ENCODE data around the gene TAMALIN.
"Not testable (repeated sequence)": the region's sequence is repeated elsewhere in the genome, so short reads cannot be mapped to it uniquely, and the experiment has no call there.

The TAMALIN gene

DNA sequence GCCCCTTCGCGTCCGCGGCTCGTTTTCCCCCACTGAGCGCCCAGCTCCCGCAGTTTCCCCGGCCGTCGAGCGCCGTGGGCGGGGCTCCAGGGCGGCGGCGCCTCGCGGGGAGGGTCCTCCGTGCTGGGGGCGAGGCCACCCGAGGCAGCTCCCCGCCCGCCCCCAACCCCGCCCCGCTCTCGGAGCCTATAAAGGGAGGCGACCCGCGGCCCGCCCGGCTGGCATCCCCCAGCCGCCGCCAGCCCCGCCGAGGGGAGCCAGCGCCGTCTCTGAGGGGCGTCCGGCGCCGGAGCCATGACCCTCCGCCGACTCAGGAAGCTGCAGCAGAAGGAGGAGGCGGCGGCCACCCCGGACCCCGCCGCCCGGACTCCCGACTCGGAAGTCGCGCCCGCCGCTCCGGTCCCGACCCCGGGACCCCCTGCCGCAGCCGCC, at the start of gene TAMALIN:
Gene TAMALIN (plus strand): TSS at position 221 of the 432 bp plus-strand sequence. CDS start 74 bp downstream, at position 295.
- DNase-seq (ENCODE audit: low spot score), result peak; percentile 85

DNA sequence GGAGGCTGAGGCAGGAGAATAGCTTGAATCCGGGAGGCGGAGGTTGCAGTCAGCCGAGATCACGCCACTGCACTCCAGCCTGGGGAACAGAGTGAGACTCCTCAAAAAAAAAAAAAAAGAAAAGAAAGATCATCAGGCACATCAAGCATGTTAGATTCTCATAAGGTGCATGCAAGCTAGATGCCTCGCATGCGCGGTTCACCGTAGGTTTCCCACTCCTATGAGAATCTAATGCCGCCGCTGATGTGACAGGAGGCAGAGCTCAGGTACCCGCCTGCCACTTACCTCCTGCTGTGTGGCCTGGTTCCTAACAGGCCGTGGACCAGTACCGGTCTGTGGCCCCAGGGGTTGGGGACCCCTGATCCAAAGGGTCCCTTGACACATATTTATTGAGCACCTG, 48.2 kb upstream of the TAMALIN start:
- DNase-seq (ENCODE audit: low spot score), result no peak

DNA sequence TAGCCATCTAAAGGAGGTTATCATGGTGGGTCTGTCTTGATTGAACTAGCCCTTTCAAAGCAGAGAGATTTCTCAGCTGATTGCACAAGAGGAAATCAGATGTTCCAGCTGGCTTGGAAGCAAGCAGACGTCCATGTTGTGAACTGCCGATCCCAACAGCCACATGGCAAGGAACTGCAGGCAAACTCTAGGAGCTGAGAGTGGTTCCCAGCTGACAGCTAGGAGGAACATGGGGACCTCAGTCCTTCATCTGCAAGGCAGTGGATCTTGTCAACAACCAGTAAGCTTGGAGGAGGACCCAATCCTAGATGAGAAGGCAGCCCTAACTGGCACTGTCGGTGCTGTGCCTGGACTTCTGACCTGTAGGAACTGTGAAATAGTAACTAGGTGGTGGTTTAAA, 47.5 kb upstream of the TAMALIN start:
- no peak for DNase-seq (ENCODE audit: low spot score)

DNA sequence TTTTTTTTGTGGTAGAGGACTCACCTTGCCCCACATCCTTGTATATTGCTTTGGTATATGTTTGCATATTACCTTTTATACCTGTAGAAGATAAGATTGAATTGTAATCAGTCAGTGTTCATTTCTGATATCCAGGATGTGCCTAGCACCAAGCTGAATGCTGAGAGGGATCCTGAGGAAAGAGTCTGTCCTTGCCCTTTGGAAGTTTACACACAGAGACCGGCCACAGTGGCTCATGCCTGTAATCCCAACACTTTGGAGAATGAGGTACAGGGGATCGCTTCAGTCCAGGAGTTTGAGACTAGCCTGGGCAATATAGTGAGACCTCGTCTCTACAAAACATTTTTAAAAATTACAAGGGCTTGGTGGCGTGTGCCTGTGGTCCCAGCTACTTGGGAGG, 46.8 kb upstream of the TAMALIN start:
- no peak for DNase-seq (ENCODE audit: low spot score)

DNA sequence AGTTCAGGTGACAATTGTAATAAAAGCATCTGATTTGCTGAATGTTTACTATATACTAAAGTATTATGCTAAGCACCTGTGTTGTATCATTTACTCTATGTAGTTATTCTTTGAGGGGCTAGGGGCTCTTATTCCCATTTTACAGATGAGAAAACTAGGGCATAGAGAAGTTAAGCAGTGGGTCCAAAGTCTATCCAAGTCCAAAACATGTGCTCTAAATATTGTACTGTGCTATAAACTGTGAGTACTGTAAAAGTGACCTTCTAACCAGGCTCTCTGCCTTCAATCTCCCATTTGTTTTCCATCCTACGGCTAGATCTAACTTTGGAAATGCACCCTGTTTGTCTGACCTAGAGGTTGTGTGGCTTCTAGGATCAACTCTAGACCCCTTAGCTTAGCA, 46.3 kb upstream of the TAMALIN start:
- DNase-seq (ENCODE audit: low spot score), result no peak

DNA sequence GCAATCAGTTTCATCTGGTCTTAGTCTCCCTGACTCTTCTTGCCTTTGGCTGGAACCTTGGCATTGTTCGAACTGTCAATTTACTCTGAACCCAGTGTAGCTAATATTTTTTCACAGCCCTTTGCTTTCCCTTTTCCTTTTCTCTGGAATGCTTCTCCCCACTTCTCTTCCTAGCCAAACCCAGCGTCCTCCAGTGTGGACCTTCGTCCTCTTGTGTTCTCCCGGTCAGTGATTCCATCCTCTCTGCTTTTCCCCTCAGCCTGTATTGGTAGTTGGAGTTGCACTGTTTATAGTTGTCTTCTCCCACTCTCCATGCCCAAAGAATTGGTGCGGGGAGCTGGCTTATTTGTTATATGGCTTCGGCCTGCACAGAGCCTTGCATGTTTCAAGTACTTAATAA, 45.9 kb upstream of the TAMALIN start:
- no peak for DNase-seq (ENCODE audit: low spot score)

DNA sequence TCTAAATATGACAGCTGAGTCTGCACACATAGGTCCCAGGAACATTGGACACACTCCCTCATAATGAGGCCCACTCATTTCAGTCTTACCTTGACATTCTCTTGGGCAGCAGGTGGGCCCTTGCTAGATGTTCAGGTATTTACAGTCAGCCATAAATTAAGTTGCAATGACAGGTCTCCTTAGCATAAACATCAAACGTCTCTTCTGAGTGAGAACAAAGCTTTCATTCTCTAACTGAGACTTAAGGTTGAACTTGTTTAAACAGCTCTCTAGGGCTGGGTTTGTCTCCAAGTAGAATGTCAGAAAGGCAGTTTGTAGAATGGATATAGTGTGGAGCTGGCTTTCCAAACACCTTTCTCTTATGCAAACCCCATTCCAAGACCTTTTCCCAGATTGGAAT, 44.9 kb upstream of the TAMALIN start:
- DNase-seq (ENCODE audit: low spot score), result no peak

DNA sequence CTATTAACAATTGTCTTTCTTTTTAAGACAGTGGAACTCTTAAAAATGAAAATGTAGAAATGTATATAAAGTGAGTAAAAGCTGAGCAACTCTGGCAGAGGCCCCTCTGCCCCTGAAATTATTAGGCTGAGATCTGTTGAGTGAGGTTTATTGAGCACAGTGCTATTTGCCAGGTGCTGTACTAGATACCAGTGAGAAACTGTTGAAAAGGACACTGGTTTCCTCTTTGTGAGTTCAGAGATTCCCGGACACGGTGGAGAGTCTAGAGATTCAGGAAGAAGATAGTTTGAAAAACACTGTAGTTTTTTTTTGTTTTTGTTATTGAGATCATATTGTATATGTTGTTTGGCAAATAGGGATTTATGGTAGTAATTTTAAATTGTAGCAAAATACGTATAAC, 44.0 kb upstream of the TAMALIN start:
- no peak for DNase-seq (ENCODE audit: low spot score)

DNA sequence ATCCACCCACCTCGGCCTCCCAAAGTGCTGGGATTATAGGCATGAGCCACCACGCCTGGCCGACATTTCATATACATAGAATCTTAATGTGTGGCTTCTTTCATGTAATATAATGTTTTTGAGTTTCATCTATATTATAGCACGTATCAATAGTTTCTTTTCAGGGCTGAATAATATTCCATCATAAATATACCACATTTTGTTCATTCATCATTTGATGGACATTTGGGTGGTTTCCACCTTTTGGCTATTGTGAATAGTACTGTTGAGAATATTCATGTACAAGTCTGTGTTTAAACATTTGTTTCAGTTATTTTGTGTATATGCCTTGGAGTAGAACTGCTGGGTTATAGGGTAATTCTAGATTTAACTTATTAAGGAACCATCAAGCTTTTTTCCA, 43.3 kb upstream of the TAMALIN start:
- no peak for DNase-seq (ENCODE audit: low spot score)

DNA sequence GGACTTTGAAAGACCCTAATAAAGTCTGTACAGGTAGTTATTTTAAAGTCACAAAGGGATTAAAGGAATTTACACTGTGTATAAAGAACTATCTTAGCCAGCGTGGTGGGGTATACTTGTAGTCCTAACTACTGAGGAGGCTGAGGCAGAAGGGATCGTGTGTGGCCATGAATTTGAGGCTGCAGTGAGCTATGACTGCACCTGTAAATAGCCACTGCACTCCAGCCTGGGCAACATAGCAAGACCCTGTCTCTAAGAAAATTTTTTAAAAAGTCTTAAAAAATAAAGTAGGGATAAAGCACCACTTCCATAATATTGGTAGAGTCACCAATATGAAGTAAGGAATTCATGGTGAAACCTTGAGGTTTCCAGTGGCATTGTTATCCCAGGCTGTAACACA, 37.1 kb upstream of the TAMALIN start:
- DNase-seq (ENCODE audit: low spot score), result no peak

DNA sequence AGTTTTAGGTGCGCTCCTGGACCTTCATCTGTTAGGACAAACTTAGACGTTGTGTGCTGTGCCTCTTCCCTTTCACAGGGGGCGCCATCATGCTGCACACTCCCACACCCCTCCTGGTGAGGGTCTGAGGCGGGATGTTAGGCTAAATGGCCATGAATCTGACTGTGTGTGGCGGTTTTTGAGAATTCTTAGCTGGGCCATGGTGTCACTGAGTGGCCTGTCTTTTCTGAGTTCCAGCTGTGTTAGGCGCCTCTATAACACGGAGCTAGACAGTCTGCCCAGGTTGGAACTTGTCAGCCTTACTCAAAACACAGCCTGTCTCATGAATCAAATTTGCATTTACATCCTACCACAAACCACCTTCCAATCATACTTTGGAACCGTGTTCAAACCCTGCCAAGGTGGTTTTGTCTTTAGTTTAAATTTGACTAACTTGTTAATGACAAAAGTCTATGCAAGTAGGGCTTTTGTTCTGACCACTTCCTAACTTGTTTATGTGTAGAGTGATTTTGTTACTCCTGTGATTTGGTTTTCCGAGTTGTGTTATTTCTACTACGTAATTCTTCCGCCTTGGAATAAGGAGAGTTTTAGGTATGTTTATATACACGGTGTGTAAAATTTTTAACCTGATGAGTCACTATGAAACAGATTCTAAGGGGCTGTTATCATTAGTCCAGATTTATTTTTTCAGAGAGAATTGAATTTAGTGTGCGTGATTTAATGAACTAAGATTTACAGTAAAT, 35.7 kb upstream of the TAMALIN start:
- peak; percentile 61 for DNase-seq (ENCODE audit: low spot score)

DNA sequence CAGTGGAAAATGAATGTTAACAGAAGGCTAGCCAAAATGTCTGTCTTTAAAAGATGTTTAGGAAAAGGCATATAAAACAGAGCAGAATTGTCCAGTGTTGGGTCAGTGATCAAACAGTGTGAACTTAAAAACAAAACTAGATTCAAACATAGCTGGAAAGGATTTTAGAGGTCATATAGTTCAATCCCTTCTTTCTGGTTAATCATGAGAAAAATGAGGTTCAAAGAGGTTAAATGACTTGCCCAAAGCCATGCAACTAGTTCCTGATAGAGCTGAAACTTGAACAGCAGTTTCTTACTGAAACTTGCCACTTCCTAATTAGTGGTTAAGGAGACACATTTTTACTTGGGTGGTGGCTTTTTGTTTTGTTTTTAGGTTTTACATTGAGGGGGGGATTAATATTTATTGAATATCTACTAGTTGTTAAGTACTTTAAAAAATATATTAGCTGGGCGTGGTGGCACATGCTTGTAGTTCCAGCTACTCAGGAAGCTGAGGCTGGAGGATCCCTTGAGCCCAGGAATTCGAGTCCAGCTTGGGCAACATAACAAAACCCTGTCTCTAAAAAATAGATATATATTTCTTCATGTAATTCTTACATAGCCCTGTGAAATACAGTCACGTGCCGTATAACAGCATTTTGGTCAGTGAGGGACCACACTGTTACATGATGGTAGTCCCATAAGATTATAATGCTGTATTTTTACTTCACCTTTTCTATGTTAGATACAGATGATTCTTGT, 34.9 kb upstream of the TAMALIN start:
- DNase-seq (ENCODE audit: low spot score), result no peak

DNA sequence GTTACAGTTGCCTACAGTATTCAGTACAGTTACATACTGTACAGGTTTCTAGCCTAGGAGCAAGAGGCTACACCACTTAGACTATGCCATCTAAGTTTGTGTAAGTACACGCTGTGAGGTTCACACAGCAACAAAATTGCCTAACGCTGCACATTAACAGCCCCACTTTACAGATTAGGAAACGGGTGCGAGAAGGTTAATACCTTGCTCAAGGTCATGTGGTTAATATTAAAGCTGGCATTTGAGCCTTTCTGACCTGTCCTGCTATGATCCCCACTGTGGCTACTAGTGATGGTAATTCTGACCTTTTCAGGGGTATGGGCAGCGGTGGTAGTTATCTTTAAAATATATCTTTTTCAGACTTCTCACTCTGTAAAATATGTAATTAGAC, 34.3 kb upstream of the TAMALIN start:
- no peak for DNase-seq (ENCODE audit: low spot score)

DNA sequence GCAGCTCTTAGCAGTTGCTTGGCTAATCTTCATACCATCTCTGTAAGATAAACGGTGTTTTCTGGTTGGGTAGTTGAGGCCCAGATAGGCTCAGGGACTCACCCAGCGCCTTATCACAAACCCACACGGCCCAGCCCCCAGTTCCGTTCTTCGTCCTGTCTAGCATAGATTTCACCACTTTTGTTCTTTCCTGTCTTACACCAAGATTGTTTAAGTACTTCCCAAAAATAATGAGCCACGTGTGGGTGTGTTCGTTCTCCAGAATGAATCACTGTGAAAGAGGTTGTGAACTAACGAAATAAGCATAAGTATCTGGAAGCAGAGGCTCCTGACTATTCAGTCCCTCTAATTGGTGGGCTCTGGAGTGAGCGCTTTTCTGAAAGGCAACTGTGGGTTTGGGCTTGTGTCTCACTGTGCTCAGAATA, 33.9 kb upstream of the TAMALIN start:
- no peak for DNase-seq (ENCODE audit: low spot score)

DNA sequence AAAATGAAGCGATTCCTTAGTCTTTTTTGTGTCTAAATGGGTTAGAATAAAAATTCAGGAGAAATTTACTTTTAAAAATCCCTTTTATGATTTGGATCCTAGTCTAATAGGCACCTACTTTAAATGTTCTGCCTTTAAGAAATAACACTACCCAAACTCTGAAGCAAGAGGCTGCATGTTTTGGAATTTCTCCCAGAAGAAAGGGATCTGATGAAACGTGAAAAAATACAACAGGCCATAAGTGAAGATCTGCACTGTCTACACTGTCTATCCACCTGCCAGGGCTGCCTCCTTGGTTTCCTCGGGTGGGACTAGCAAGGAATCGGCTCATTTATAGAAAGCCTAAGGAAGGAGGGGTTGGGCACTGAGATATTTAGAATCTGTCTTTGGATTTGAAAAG, 33.2 kb upstream of the TAMALIN start:
- no peak for DNase-seq (ENCODE audit: low spot score)

DNA sequence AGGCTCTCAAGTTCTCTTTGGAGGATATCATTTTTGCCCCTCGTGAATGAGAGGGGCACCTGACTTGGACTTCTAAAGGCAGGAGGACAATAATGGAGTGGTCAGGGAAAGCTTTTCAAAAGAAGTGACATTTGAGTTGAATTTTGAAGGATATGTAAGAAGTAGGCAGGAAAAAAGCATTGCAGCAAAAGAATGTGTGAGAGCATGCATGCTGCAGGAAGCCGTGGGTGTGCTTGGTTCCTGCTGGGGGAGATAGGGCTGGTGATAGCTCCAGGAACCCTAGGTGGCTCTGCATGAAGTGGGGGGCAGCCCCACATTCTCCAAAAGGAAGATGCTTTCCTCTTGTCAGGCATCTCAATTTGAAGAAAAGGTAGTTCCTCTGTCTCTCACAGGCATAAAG, 32.1 kb upstream of the TAMALIN start:
- no peak for DNase-seq (ENCODE audit: low spot score)

DNA sequence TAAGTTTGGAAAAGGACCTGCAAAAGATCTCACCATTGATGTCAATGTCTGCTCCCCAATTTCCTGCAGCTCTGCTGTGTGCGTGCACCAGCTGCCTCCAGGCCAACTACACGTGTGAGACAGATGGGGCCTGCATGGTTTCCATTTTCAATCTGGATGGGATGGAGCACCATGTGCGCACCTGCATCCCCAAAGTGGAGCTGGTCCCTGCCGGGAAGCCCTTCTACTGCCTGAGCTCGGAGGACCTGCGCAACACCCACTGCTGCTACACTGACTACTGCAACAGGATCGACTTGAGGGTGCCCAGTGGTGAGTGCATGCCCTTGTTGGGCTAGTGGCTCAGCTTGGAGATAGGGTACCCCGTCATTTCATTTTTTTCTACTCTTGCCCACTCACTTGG, 31.6 kb upstream of the TAMALIN start:
- no peak for DNase-seq (ENCODE audit: low spot score)

DNA sequence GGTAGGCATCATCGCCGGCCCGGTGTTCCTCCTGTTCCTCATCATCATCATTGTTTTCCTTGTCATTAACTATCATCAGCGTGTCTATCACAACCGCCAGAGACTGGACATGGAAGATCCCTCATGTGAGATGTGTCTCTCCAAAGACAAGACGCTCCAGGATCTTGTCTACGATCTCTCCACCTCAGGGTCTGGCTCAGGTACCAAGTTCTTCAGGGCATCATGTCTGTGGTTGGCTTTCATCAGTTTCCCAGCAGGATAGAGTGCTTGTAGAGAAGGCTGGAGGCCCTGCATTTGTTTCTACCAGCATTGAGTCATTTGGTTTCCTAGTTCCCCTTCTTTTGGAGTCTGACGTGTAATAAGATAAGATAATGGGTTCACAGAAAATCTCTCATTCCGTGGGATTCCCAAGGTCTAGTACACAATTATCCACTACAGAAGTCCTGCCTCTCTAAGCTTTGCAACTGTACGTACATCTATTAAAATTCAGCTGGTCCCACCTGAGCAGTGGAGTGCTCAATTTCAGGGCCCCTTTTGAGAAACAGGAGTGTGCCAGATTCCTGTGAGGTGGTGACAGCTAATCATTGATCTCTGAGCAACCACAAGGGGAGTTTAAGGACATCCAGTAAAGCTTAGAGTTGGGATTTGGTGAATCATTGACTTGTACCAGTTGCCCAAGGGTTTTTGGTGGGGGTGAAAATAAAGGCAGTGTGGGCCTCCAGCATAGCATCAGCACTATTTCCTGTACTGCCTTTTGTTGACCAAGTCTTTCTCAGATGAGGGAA, 30.2 kb upstream of the TAMALIN start:
- no peak for DNase-seq (ENCODE audit: low spot score)

DNA sequence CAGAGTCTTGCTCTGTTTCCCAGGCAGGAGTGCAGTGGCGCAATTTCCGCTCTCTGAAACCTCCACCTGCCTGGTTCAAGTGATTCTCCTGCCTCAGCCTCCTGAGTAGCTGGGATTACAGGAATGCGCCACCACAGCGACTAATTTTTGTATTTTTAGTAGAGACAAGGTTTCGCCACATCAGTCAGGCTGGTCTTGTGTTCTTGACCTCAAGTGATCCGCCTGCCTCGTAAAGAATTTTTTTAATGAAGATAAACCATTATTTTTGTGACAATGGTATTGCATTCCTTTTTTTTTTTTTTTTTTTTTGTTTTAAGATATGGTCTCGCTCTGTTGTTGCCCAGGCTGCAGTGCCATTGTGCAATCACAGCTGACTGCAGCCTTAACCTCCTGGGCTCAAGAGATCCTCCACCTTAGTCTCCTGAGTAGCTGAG, 29.4 kb upstream of the TAMALIN start:
- no peak for DNase-seq (ENCODE audit: low spot score)

DNA sequence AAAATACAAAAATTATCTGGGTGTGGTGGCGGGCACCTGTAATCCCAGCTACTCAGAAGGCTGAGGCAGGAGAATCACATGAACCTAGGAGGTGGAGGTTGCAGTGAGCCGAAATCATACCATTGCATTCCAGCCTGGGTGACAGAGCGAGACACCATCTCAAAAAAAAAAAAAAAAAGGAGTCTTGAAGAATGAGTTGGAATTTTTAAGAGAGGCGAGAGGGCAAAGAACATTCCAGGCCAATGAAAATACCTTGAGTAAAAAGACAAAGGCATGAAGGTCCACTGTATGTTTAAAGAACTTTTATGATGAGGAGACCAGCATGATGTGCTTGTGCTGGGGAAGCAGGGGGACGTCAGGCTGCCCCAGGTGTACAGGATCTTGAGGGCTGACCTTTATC, 27.4 kb upstream of the TAMALIN start:
- DNase-seq (ENCODE audit: low spot score), result not testable (repeated sequence)

DNA sequence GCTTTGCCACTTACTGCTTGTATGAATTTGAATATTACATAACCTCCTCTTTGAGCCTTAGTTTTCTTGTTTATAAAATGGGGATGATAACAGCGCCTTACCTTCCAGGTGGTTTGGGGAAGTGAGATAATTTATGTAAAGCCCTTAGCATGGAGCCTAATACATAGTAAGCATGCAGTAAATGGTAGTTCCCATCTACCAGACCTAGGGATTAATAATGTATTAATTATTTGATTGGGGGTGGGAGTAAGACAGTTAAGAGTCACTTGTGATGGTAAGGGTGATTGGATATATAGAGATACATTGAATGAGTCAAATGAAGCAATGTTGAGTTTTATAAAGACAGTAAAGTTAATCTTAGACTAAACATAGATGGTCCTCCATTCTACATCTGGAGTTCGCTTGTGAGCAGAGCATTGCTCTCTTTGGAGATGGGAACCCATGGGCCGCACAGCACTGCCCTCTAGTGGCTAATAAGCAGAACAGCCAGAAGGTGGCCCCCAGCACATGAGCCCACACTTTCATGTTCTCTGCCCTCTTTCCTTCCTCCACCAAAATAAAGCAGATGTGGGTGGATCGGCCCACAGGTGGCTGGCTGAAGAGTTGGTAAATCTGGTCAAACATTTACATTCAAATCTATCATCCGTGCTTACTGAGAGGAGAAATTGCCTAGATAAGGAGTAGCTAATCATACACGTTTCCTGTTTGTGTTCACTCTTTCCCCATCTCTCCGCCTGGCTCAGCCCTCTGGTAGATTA, 26.5 kb upstream of the TAMALIN start:
- peak; percentile 89 for DNase-seq (ENCODE audit: low spot score)

DNA sequence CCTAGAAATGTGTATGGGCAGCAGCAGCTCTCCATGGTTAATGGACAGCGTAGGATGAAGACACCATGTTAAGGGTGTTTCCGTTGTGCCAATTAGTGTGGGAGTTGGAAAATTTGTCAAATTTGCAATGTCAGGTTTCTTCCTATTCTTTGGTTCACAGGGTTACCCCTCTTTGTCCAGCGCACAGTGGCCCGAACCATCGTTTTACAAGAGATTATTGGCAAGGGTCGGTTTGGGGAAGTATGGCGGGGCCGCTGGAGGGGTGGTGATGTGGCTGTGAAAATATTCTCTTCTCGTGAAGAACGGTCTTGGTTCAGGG, 26.0 kb upstream of the TAMALIN start:
- DNase-seq (ENCODE audit: low spot score), result no peak

Data from D341Med (cell line).